Ovary (tissue), 3 donors: Measurements from ENCODE around the gene PAM16.

Experiments used
- EP300 ChIP-seq: sonication (generic); formaldehyde crosslinking; IDR thresholded peaks from one replicate; pipeline ENCODE4 v1.6.1; 2017; ENCODE audit warnings: antibody characterized with exemption
- POLR2A ChIP-seq: fragments of 450-650 bp; IDR thresholded peaks from one replicate; pipeline ENCODE4 v1.6.1; 2017; ENCODE audit warnings: antibody characterized with exemption, mild to moderate bottlenecking, moderate library complexity
- TF ChIP-seq, protein P1 (sequence below), 3 donors: fragments of 450-650 bp in 2 of 3; fragments of 200-600 bp in 1 of 3; IDR thresholded peaks; one replicate each; pipeline versions ENCODE4 v1.5.1 to v1.8.0; 2016 to 2022; ENCODE audit warnings: antibody characterized with exemption in 3 of 3, mild to moderate bottlenecking in 1 of 3
- donor health status: DM: no; HTN: no; CAD: no.

DNA sequence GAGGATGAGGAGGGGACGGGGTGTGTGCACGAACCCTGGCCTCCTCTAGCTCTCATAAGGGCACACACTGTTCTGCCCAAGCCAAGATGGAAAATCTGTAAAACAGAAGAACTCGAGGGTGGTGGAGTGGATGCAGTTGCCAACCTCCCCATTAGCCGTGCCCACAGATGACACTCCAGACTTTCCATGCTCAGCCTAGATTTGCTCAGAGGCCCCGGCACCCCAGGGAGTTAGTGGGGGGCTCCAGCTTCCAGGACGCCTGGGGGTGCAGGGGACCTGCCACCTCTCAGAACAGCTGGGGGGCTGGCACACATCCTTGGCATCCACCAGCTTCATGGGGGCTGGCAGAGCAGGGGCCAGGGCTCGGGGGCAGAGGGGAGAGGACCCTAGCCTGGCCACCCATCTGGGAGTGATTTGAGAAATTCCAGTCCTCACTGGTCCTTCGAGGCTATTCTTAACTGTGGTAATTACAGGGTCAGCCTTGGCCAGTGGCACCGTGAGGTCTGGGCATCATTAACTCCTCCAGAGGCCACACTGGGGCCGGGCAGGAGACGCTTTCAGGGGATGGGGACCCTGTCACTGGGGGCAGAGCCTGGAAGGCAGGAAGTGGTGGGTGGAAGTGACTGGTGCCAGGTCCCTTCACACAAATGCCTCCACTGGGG is 34.8 kb upstream of the PAM16 start:
- TF ChIP-seq, protein P1, sequence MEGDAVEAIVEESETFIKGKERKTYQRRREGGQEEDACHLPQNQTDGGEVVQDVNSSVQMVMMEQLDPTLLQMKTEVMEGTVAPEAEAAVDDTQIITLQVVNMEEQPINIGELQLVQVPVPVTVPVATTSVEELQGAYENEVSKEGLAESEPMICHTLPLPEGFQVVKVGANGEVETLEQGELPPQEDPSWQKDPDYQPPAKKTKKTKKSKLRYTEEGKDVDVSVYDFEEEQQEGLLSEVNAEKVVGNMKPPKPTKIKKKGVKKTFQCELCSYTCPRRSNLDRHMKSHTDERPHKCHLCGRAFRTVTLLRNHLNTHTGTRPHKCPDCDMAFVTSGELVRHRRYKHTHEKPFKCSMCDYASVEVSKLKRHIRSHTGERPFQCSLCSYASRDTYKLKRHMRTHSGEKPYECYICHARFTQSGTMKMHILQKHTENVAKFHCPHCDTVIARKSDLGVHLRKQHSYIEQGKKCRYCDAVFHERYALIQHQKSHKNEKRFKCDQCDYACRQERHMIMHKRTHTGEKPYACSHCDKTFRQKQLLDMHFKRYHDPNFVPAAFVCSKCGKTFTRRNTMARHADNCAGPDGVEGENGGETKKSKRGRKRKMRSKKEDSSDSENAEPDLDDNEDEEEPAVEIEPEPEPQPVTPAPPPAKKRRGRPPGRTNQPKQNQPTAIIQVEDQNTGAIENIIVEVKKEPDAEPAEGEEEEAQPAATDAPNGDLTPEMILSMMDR (IDR thresholded peaks at IDR 0.05), result no peak
- TF ChIP-seq POLR2A (no peak), EP300 (no peak)
